ENCODE results near the gene DUSP1.

GRCh38 chr5:172791286-172791685, 20.3 kb upstream of the DUSP1 start:
- no peak for TF ChIP-seq CTCF (IDR thresholded peaks at IDR 0.05 in 2 of 3, conservative IDR thresholded peaks at IDR 0.05 in 1 of 3; ENCODE audit: insufficient read depth in 2 of 3, low read depth in 1 of 3, low read length in 3 of 3)
- TF ChIP-seq BRCA1 (IDR thresholded peaks at IDR 0.05), result no peak
- TF ChIP-seq BRCA1 (CRISPR knock-in tag; IDR thresholded peaks at IDR 0.05), result no peak
- TF ChIP-seq GTF3C2 (IDR thresholded peaks at IDR 0.05; ENCODE audit: borderline replicate concordance, extremely low read depth, insufficient read length), result no peak
- no peak for TF ChIP-seq TARDBP (IDR thresholded peaks at IDR 0.05)
- no peak for TF ChIP-seq ZBTB40 (IDR thresholded peaks at IDR 0.05)
- no peak for TF ChIP-seq ZBTB40 (CRISPR knock-in tag; IDR thresholded peaks at IDR 0.05)
